Left colon (tissue), 2 donors: Measurements from ENCODE around the gene WDR86. TPM values are rescaled to one million over a fixed set of nuclear protein-coding genes. Genes with fewer than 3 reads are reported as not detected.

Experiments used
- ATAC-seq: fragments of 200-7000 bp; cut with Tn5 transposase; one replicate; pipeline ENCODE4 v1.9.1; 2020; ENCODE audit warnings: mild to moderate bottlenecking, moderate library complexity
- DNase-seq, 2 donors: peaks; one replicate each; pipeline ENCODE4 v3.0.0-alpha.2; 2020
- intact Hi-C, 2 donors: fragments of 100-400 bp; cut with DNase I in 1 of 2; cut with micrococcal nuclease in 1 of 2; formaldehyde crosslinking; loops; one replicate each; pipeline versions ENCODE4 v1.11.2 to v1.14.0; 2022; cut with DNase I, micrococcal nuclease
- total RNA-seq, 2 donors: library from RNA; stranded (reverse); fragmentation: NEBNext Ultra II Directional; extraction: Animal tissue kit (Norgen Biotek cat#: 25700); gene quantifications; one replicate each; pipeline ENCODE4 v1.2.1, GENCODE V29; 2021
- donor health status: DM: no; HTN: no; CAD: no.
- donor health status: DM: yes; HTN: yes; CAD: no.

WDR86 gene
- total RNA-seq, 2 donors from 2014 or later = 0.85 to 2.8 TPM

DNA sequence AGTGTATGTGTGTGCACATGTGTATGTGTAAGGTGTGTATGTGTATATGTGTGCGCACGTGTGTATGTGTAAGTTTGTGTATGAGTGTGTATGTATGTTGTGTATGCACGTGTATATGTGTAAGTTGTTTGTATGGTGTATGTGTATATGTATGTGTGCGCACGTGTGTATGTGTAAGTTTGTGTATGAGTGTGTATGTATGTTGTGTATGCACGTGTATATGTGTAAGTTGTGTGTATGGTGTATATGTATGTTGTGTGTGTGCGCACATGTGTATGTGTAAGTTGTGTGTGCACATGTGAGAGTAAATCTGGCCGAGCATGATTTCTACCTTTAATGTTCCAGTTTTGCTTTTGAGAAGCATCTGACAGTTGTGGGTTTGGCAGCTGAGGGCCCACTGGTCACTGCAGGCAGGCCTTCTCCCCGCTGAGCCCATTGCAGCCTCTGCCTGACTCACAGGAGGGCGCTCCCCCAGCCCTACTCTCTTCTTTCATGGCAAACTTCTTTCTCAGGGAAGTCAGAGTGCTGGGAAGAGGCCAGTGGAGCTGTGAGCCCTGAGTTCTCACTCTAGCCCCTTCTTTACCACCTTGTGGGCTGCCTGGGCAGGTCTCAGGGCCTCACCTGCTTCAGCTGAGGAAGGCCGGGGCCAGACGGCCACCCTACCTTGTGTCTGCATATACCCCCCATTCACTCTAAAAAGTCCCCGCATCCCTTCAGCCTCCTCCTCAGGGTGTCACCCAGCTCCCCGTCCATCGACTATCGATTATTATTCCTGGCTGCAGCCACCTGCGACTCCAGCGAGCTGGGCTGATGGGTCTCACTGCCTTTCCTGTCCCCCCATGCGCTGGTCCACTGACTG is 11.2 kb downstream of the WDR86 start:
- DNase-seq = no peak
- no peak for ATAC-seq
- intact Hi-C loops = no loop called here

DNA sequence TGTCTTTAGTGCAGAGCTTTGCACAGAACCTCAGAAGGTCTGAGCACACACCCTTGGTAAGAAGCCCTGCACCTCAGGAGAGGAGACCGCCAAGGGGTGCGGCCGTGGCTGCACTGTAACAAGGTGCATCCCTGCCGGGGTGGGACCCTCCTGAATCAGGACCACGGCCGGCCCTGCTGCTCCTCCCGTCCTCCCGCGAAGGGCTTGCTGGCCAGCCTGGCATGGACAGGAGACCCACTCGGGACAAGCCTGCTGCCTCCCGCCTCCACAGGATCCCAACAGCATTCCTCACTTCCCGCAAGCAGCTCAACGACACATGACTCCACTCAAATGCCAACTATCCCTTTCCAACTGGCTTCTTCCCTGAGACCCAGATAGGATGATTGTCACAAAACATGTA is 12.8 kb downstream of the WDR86 start:
- DNase-seq = no peak
- intact Hi-C loops = no loop called here
- ATAC-seq = no peak

DNA sequence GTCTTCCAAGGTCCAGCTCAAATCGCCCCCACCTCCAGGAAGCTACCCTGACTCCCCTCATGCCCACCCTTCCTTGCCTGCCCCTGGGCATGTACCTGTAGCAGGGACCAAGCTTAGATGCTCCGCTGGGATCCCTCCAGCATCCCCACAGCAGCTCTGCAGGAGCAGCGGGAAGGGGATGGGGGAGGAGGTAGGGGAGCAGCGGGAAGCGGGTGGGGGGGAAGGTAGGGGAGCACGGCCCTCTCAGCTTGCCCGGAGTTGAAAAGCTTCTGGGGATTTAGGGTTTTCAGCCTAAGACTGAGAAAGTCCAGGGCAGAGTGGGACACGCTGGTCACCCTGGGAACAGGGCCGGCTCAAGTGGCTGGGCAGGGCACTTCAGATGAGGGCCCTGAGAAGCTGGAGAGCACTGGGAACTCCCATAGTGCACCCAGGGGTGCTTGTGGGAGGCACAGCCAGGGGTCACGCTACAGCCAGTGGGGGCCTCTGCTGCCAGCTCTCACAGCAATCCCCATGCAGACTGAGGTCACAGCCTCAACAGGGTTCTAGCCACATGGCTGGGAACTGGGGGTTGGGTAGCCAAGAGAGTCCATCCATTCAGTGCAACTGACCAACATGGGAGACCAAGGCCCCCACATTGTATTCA is 13.4 kb downstream of the WDR86 start:
- no peak for ATAC-seq
- intact Hi-C loops = no loop called here
- no peak for DNase-seq

DNA sequence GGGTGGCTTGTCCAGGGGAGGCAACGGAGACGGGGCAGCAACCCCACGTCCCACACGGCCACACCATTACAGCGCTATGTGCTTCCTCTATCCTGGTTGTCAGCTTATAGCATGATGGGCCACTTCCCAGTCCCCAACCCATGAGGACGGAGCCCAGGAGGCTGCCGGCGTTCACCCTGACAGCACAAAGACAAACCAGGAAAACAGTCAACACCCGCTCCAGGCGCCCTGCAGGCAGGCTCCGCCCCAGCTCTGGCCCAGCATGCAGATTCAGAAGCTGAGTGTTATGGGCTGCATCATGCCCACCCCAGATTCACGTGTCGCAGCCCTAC is 14.8 kb downstream of the WDR86 start:
- DNase-seq = no peak
- intact Hi-C loops = no loop called here
- ATAC-seq = no peak

DNA sequence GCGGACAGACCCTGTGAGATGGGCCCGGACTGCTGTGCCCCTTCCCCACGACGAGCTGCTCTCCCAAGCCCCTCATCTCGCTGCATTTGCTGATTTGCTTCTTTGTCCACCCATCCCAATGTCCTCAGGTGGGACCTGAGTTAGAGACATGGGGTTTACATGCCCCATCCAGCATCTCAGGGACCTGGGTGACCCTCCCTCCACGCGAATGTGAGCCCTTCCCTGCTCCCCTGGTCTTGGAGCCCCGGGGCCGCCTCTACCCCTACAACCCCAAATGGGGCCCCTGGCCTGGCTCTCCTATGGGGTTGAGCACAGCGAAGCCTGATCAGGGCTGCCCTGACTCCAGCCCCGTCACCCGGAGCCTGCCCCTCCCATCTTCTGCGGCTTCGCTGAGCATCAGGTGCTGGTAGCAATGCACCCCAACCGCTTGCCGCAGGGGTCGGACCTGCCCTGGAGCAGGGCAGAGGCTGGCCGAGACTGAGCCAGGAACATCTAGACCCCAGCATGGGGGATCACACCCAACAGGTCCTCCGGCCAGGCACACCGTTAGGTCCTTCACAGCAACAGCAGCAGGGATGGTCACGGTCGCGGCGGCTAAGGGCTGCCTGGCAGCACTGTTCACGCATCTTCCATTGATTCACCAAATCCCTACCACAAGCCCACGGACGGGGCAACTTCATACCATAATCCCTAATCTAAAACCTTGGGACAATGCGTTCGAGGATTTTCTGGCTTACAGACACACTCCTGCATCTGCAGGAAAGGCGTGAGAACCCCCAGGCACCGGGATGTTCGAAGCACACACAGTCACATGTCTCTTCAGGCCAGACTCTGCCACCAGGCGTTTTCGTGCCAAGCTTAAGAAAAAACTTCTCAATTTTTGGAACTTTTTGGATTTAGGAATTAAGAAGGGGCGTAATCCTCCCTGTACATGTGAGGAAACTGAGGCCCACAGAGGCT is 15.5 kb downstream of the WDR86 start:
- ATAC-seq = no peak
- no peak for DNase-seq
- intact Hi-C loops = no loop called here

DNA sequence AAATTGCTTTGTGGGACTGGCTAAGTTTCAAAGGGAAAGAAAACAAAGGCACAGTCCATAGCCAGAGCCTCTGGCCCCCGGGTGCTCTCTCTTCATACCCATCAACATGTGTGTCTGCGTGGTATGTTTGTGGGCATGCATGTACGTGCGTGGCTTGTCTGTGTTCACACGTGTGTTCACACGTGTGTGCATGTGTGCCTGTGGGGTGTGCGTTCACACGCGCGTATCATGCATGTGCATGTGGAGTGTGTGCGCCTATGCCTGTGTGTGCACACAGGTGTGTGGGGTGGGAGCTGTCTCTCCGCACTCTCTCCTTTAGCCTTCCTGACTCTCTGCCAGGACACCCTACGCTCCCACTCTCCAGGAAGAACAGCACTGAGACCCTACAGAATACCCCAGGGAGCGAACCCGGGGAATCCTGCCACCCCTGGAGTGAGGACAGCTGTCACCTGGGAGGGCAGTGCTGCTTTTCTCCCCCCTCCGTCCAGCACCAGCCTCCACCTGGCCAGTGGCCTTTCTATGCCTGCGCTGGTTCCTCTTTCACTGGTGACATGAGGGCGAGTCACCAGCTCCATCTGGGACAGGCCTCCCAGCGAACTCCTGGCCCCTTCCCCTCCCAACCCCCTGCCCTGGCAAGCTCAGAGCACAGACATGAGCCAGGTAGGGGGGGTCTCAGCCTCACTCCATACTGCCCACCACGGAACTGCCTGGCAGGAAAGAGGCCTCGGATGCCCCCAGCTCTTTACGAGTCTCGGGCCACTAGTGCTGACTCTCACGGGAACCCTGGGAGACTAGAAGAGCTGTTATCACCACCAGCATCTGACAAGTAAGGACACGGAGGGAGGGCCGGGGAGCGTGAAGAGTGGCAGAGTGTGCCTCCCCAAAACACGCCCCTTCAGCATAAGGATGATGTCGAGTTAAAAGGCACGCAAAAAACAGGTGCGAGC is 16.5 kb downstream of the WDR86 start:
- ATAC-seq (no peak), DNase-seq (no peak)
- intact Hi-C loops = no loop called here

DNA sequence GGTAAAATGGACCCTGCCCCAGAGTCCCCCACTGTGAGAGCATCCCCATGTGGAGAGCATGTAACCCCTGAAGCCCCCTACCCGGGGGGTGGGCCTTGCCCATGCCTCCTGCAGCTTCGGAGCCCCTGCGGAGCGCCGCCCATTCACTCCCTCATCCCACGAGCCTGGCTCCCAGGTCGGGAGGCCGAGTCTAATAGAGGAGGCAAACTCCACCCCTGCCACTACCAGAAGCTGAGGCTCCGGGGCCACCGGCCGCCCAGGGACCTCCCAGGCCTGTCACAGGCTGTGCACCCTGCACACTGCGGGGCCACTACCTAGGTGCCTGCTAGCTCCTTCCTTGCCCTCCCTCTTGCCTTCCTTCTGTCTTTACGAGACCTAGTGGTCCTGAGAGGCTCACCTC is 17.4 kb downstream of the WDR86 start:
- ATAC-seq (no peak), DNase-seq (no peak)
- intact Hi-C loops = no loop called here

DNA sequence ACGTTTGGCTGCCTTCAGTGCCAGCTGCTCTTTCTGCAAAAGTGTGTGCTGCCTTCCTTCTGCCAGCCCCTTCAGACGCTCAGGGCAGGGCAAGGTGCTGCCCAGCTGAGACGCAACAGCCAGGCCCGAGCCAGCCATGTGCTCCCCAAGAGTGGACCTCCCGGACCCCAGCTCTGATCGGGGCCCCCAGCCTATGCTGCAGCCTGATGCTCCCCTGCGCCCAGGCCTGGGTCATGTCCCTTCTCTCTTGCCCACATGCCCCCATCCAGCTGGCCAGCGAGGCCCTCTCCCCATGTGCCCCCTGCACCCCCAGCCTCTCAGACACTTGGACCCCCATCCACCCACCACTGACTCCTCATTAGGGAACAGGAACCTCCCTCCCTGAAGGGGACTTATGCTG is 17.8 kb downstream of the WDR86 start:
- ATAC-seq = no peak
- DNase-seq = no peak
- intact Hi-C loops = no loop called here

DNA sequence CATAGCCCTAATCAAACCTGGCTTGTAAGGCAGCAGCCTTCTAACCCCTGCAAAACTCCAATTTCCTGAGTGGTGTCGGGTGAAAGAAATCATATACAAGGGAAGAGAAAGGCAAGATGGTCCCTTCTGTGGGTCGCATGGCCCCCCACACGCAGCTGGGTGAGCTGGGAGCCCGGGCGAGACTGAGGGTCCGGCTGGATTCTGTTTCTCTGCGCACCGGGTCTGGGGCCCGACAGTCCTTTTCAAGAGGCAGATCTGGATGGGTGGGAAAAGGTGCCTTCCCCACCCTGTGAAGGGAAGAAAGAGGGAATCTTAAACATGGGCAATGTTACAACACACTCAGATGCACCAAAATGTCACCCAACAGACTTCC is 18.5 kb downstream of the WDR86 start:
- DNase-seq = no peak
- ATAC-seq = no peak
- intact Hi-C loops = no loop called here

DNA sequence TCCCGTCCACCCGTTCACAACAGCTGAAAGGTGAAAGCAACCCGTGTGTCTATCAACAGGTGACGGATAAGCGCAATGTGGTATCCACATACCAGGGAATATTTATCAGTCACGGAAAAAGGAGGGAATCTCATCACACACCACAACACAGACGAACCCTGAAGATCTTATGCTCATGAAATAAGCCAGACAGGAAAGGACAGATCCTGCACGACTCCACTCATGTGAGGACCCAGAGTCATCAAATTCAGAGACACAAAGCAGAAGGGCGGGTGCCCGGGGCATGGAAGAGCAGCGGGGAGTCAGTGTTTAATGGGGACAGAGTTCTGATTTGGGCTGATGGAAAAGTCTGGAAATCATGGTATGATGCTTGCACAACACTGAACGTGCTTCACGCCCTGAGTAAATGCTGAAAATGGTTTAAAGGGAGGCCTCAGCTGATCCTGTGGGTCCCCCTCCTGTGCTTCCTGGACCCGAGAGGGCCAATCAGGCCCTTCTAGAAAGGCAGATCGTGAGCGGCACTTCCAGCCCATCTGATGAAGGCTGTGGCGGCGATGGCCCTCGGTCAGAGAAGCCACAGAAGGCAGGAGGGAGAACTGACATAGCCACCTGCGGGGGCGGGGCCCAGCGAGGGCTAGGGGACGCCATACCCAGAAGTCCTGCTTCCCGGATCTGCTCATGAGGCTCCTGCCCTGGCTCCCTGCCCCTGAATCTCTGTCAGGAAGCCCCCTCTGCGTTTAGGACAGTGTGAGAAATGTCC is 19.1 kb downstream of the WDR86 start:
- intact Hi-C loops = no loop called here
- no peak for DNase-seq
- ATAC-seq = no peak

DNA sequence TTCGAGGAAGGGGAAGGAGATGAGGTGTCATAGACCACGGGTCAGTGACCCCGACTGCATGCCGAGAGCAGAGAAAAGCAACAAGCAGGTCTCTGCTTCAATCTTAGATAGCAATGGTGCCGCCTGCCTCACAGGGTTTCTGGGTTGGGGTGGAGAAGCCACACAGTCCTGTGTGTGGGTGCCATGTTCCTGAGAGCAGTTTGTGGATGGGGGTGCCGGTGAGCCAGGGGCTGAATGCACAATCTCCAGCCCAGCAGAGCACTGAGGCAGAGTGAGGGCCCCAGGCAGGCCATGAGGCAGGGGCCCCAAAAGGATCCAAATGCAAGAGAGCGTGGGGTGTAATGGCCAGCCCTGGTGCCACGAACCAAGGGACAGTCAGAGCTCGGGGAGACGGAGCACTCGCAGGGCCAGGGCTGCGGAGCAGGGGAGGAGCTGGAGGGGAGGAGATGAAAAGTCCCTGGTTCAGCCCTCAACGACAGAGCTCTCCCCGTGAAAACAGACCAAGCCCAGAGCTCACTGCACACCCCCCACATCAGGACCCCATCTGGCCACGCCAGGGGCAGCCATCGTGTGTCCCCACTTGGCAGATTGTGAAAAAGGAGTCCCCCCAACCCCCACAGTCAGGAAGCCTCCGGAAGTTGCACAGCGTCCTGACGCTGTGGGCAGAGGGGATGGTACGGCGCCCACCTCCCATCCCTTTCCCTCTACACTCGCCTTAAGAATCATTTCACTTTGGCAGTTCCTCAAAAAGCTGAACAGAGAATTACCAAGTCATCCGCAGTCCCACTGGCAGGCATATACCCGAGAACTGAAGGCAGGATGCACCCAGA is 19.9 kb downstream of the WDR86 start:
- intact Hi-C loops = no loop called here
- DNase-seq = no peak
- ATAC-seq = no peak

DNA sequence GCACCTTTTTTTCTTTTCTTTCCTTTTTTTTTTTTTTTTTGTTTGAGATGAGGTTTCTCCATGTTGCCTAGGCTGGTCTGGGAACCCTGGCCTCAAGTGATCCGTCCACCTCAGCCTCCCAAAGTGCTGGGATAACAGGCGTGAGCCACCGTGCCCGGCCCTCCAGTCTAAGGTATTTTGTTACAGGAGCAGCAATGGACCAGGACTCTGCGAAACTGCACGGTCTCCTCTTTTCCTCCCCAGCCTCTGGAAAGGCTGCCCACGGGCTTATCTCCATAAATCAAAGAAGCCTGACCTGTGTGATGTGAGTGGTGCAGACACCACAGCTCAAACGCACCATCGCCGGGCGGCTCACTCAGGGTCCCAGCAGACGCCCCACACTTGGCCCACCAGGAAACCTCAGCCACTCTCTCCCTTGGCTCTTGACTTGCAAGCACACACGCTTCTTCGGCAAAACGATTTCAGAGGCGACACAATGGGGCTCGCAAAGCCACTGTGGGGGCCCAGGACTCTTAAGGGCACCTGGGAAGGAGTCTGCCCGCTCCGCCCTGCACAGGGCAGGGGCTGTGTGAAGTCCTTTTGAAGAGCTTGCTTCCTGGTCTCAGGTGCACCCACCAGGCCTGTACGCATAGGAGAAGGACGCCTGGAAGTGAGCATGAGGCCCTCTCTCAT is 20.6 kb downstream of the WDR86 start:
- intact Hi-C loops = no loop called here
- DNase-seq = no peak
- no peak for ATAC-seq

DNA sequence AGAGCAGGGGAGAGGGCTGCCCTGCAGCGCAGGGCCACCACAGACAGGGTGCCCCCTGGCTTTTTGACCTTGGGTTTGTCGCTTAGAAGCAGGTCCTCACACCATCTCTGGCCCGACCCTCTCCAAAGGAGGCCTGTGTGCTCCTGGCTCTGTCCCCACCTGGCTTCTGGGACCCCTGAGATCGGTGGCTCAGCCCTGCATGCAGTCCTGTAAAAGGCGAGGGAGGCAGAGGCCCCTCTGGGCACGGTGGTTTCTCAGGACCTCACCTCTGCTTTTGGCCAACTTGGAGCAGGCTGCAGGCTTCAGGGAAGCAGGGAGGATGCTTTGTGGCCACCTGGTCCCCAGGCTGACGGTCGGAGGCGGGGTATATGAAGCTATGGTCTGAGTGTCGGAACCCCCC is 21.4 kb downstream of the WDR86 start:
- no peak for ATAC-seq
- intact Hi-C loops = no loop called here

DNA sequence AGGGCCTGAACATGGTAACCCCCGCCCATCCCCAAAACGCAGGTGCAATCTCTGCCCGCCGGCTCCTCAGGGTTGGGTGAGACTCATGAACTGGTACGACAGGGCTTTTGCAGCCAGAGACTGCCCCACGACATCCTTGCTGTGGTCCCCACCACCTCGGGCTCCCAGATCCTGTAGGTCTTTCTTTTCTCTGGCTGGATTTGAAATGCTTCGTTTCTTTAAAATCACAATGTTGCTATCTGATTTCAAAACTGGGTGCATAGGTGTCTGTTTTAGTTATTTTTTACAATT is 21.9 kb downstream of the WDR86 start:
- DNase-seq (no peak), ATAC-seq (no peak)
- intact Hi-C loops = no loop called here

More for the DNA sequence above, 21.4 kb downstream of the WDR86 start:
- DNase-seq = no peak

DNA sequence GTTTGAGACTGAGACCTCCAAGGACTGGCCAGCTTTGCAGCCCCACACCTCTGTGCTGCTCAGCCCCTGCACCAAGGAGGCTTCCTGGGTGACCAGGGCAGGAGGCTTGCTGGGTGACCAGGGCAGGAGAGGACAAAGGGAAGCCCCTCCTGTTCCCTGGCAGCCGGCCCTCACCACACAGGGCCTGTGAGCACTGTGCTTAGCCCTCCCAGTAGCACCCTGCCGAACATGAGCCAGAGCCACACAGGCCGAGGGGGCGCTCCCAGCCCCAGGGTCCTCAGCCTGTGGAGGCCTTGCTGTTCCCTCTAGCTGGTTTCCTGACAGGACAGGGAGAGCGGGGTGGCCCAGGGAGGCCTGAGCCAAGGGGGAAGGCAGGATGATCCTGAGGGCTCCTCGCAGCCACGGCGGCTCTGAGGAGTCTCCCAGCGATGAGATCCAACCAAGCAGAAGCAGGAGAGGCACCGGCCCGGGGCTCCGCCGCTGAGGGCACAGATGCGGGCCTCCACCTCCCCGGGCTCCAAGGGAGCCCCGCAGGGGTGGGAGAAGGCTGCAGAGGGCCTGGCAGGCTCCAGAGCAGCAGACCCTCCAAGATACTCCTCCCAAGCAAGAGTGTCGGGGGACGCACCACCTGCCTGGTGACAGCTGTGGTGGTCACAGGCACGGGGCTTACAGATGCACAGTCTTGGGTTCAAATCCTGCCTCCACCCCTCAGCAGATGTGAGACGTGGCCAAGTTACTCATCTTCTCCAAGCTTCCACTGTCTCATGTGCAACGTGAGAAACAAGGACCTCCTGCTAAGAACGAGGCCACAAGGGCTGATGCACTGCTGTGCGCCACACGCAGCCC is 22.5 kb downstream of the WDR86 start:
- ATAC-seq (no peak), DNase-seq (no peak)
- intact Hi-C loops = no loop called here
